HG03095 (cell line): Measurements from ENCODE around the gene CCDC177.

Experiments
- ATAC-seq: cut with Tn5 transposase; IDR thresholded peaks from one replicate; pipeline ENCODE4 v1.9.1; 2021; ENCODE audit warnings: moderate library complexity; ENCODE audit not compliant: unreplicated experiment

The CCDC177 gene

DNA sequence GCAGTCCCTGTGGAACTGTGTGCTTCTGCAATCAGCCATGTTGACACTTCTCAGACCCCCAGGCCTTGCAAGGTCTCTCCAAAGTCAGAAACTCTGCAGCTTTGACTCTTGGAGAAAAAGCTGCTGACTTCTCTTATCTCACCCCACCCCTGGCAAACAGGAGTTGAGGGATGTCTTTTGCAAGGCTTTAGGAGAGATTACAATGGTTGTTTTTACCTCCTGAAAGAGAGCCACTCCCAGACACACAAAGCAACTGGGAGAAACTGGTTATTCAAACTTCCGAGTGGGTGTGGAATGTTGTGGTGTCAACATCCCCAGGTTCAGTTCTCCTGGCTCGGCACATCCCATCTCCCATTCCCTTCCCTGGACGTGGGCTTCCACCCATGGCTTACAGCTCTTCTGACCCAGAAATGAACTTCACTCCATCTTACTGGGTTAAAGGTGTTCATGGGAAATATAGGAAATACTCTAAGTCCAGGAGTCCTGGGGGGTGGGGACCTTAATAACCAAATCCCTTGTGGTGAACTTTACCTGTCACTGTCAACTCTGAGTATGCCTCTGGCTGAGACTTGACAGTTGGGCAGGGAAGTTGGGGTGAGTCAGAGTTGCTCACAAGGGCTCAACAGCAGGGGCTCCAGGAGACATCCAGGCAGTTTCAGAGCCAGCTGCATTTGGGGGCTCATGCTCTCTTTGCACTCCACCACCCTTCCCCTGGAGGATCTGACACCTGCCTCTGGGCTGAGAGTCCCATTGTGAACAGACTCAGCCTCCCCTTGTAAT lies 41.9 kb downstream of the CCDC177 start:
- ATAC-seq = no peak

DNA sequence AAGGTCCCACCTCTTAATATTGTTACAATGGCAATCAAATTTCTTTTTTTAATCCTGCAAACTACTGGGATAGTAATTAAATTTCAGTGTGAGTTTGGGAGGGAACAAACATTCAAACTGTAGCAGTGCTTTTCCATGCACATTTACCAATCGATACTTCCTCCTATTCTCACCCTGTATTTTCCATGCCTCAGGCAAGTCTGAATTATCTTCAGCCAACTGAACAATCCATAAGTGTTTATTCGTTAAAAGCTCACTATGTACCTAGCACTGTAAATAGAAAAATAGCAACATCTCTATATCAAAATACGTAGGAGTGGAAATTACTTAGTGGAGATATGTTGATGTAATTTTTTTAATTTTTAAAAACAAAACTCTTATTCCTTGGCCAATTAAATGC lies 43.5 kb downstream of the CCDC177 start:
- no peak for ATAC-seq

DNA sequence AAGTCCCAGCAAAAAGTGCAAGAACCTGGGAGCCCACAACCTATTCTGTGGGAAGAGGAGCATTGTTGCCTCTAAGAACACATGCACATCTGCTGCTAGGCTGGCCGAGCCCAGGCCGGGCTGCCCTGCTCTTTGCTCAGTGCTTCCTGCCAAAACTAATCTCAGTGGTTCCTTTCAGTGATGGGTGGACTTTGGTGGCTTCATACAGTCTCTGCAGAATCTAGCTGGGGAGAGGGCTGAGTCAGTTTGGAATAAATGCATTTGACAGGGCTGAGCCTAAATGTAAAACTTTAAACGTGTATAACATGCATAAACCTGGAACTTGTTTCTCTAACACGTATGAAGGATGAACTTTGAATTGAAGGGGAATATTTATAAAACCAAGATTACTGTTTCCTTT lies 44.6 kb downstream of the CCDC177 start:
- no peak for ATAC-seq

DNA sequence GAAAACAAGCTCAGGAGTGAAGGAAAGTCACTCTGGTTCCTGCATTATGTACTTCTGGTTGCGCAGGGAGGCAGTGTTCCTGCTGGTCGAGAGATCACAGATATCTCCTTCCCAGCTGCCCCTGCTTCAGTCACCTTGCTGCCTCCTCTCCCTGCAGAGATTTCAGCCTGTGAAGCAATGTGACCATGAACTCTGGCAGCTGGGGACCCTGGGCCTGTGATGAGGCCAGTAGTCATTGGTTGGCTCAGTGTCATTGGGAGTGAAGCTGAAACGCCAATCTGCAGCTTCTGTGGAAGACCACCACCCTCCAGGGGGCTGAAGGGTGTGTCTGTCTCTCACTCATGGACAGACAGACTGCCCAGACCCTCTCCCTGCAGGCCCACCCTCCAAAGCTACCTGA lies 45.1 kb downstream of the CCDC177 start:
- no peak for ATAC-seq

DNA sequence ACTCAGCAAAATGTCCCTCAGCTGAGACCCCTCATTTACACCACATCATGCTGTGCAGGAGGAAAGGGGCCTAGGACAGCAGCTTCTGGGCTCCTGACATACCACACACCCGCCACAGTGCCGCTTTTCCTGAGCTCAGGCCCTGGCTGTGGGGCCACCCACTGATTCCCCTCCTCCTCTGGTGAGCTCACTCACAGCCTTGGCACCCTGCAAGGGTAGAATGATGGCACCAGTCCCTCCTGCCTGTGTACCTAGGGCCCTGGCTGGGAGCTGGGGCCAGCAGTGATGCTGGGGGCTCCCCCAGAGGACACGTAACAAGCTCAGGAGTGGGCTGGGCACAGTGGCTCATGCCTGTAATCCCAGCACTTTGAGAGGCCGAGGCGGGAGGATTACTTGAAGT lies 45.7 kb downstream of the CCDC177 start:
- no peak for ATAC-seq

DNA sequence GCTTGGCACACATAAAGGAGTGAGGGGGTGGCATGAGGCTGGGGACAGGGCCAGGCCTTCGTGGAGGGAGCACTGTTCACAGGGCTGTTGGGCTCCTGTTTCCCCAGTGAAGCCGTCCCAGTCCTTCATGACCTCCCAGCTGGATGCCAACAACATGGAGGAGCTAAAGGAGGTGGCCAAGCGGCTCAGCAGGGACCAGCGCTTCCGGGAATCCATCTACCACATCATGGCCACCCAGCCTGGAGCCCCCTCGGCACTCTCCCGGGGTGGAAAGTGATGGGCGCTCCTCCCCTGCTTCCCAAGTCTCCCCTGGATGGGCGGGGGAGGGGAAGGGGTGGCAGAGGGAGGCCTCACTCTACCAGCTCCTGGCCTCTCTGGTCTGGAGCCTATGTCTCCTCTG lies 46.5 kb downstream of the CCDC177 start:
- no peak for ATAC-seq

DNA sequence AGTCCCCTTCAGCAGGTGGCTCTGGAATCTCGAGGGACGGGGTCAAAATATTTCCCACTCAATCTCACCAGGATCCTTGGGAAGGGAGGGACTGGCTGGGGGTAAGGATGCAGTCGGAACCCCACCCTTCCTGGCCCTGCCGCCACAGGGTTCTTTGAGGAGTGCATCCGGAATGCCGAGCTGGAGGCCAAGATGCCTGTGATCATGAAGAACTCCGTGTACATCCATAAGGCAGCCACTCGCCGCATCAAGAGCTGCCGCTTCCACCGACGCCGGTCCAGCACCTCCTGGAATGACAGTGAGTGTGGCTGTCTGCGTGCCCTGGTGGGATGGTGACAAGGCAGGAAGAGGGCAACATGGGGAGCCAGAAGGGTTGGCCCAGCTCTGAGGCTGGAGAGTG lies 47.0 kb downstream of the CCDC177 start:
- ATAC-seq = no peak

DNA sequence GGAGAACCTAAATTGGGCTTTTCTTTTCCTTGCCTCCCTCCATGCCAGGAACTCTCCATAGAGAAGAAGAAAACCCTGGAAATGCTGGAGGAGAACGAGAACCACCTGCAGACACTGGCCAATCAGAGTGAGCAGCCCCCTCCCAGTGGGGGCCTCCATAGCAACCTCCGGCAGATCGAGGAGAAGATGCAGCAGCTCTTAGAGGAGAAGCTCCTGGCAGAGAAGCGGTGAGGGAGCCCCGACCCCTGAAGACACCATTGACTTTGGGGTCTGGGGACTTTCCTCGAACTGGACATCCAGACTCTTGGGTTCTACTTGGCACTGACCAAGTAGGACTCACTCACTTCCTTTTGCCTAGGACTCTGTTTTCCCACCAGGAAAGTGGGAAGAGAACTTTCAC lies 48.8 kb downstream of the CCDC177 start:
- no peak for ATAC-seq

DNA sequence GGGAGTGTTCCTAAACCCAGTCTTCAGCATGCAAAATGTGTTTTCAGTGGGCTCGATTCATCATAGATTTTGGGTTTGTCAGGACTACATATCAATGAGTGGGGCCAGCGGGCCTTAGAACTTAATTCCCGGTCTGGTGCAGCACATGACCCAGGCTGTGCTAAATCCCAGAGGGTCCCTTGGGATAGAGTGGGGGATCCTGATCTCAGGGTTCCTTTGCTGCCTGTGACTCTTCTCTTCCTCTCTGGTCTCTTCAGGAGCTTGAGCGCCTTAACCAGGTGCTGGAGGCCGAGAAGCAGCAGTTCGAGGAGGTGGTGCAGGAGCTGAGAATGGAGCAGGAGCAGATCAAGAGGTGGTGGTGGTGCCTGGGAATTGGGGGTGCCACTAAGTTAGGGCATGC lies 52.6 kb downstream of the CCDC177 start:
- no peak for ATAC-seq
